Neural cell (in vitro differentiated cells): ENCODE measurements around the gene ATE1. TPM values are rescaled to one million over a fixed set of nuclear protein-coding genes. Genes with fewer than 3 reads are reported as not detected.

Experiments used
- H2AFZ ChIP-seq: fragments of 200-600, 300-800 bp; sonication (generic), shearing (Covaris generic); 2 replicates; pipeline ENCODE4 v1.6.0; 2014; ENCODE audit warnings: low read depth, mild to moderate bottlenecking, antibody characterized with exemption, low read length, moderate library complexity
- H3F3A ChIP-seq: fragments of 200-600 bp; shearing (Covaris generic); 2 replicates; pipeline ENCODE4 v1.6.1; 2016; ENCODE audit warnings: mild to moderate bottlenecking, moderate library complexity, mixed read lengths, antibody characterized with exemption, low read length; ENCODE audit not compliant: insufficient read depth, poor library complexity, severe bottlenecking
- H3K27ac ChIP-seq: fragments of 200-600, 300-800 bp; sonication (generic), shearing (Covaris generic); 2 replicates; pipeline ENCODE4 v1.5.1; 2014; ENCODE audit warnings: mild to moderate bottlenecking, low read length, moderate library complexity
- H3K27me3 ChIP-seq: fragments of 300-800, 200-600 bp; sonication (generic), shearing (Covaris generic); 2 replicates; pipeline ENCODE4 v1.6.0; 2014; ENCODE audit warnings: mild to moderate bottlenecking, low read depth, low read length, moderate library complexity; ENCODE audit not compliant: insufficient read depth
- H3K36me3 ChIP-seq: fragments of 300-800, 200-600 bp; sonication (generic), shearing (Covaris generic); 2 replicates; pipeline ENCODE4 v1.5.1; 2014; ENCODE audit warnings: mild to moderate bottlenecking, antibody characterized with exemption, low read length, moderate library complexity; ENCODE audit not compliant: insufficient read depth
- H3K4me2 ChIP-seq: fragments of 300-800, 200-600 bp; sonication (generic), shearing (Covaris generic); 2 replicates; pipeline ENCODE4 v1.6.0; 2014; ENCODE audit warnings: mild to moderate bottlenecking, low read length
- H3K4me3 ChIP-seq: fragments of 300-800, 200-600 bp; sonication (generic), shearing (Covaris generic); 2 replicates; pipeline ENCODE4 v1.5.1; 2014; ENCODE audit warnings: mild to moderate bottlenecking, low read length, moderate library complexity
- H3K79me2 ChIP-seq: fragments of 200-600 bp; shearing (Covaris generic); replicated peaks from 2 replicates; pipeline ENCODE4 v1.6.0; 2014; ENCODE audit warnings: mild to moderate bottlenecking, low read length, moderate library complexity; ENCODE audit not compliant: insufficient read depth
- H3K9ac ChIP-seq: fragments of 300-800, 200-600 bp; sonication (generic), shearing (Covaris generic); 2 replicates; pipeline ENCODE4 v1.6.1; 2016; ENCODE audit warnings: mild to moderate bottlenecking, low read length, mixed read lengths
- H3K9me2 ChIP-seq: fragments of 200-600 bp; shearing (Covaris generic); 2 replicates; pipeline ENCODE4 v1.6.1; 2016; ENCODE audit warnings: mild to moderate bottlenecking, low read length, mixed read lengths; ENCODE audit not compliant: insufficient read depth
- H3K9me3 ChIP-seq: fragments of 200-600, 300-800 bp; sonication (generic), shearing (Covaris generic); 2 replicates; pipeline ENCODE4 v1.6.1; 2016; ENCODE audit warnings: mild to moderate bottlenecking, mixed run types, low read length, moderate library complexity, mixed read lengths
- H4K20me1 ChIP-seq: fragments of 200-600 bp; shearing (Covaris generic); 2 replicates; pipeline ENCODE4 v1.6.1; 2016; ENCODE audit warnings: mild to moderate bottlenecking, mixed run types; ENCODE audit not compliant: insufficient read depth
- EP300 ChIP-seq: fragments of 450-650 bp; conservative IDR thresholded peaks from 2 replicates; pipeline ENCODE4 v1.6.1; 2014; ENCODE audit warnings: antibody characterized with exemption, mild to moderate bottlenecking, moderate library complexity; ENCODE audit not compliant: poor library complexity, severe bottlenecking
- EZH2 ChIP-seq: fragments of 200-600, 300-800 bp; shearing (Covaris generic), sonication (generic); IDR thresholded peaks from 2 replicates; pipeline ENCODE4 v1.6.1; 2014; ENCODE audit warnings: antibody characterized with exemption, low read length, borderline replicate concordance, mild to moderate bottlenecking; ENCODE audit not compliant: insufficient read depth, poor library complexity, severe bottlenecking
- MXI1 ChIP-seq: fragments of 450-650 bp; conservative IDR thresholded peaks from 2 replicates; pipeline ENCODE4 v1.6.1; 2014; ENCODE audit warnings: antibody characterized with exemption, mild to moderate bottlenecking; ENCODE audit not compliant: poor library complexity, severe bottlenecking
- POLR2AphosphoS5 ChIP-seq: IDR thresholded peaks from 2 replicates; pipeline ENCODE4 v1.6.1; 2012
- RAD21 ChIP-seq: fragments of 450-650 bp; conservative IDR thresholded peaks from 2 replicates; pipeline ENCODE4 v1.6.1; 2014; ENCODE audit warnings: antibody characterized with exemption, mild to moderate bottlenecking, moderate library complexity
- REST ChIP-seq: IDR thresholded peaks from 2 replicates; pipeline ENCODE4 v1.6.1; 2012; ENCODE audit warnings: borderline replicate concordance
- SMC3 ChIP-seq: fragments of 450-650 bp; conservative IDR thresholded peaks from 2 replicates; pipeline ENCODE4 v1.6.1; 2014; ENCODE audit warnings: antibody characterized with exemption, mild to moderate bottlenecking, moderate library complexity; ENCODE audit not compliant: poor library complexity
- TAF1 ChIP-seq: IDR thresholded peaks from 2 replicates; pipeline ENCODE4 v1.6.1; 2012; ENCODE audit warnings: low read depth
- polyA plus RNA-seq: library from polyadenylated mRNA; depleted of rRNA; stranded (reverse); fragments of >200 nt; gene quantifications from 2 replicates; pipeline ENCODE4 v1.2.3, GENCODE V29; 2014
- TF ChIP-seq, protein P1 (sequence below): fragments of 450-650 bp; IDR thresholded peaks from 2 replicates; pipeline ENCODE4 v1.5.1; 2014; ENCODE audit warnings: antibody characterized with exemption, mild to moderate bottlenecking, moderate library complexity; ENCODE audit not compliant: poor library complexity, severe bottlenecking

The ATE1 gene
- polyA plus RNA-seq, 1 donor from 2014 or later = 23.7 TPM

GRCh38 chr10:121781101-121781500 is 146.7 kb downstream of the ATE1 start:
- Histone ChIP-seq H2AFZ (no peak overlapping the region), H3F3A (no peaks in the 10 kb centered on the region), H4K20me1 (no peaks in the 10 kb centered on the region), H3K27ac (no peak overlapping the region), H3K9me3 (no peaks in the 10 kb centered on the region), H3K27me3 (no peaks in the 10 kb centered on the region), H3K36me3 (no peaks in the 10 kb centered on the region), H3K9ac (no peak overlapping the region), H3K4me3 (no peak overlapping the region), H3K9me2 (no peaks in the 10 kb centered on the region), H3K79me2 (no peaks in the 10 kb centered on the region), H3K4me2 (no peak overlapping the region)
- TF ChIP-seq TAF1 = no peak
- TF ChIP-seq EP300 = no peak
- no peak for TF ChIP-seq REST
- TF ChIP-seq MXI1 = no peak
- TF ChIP-seq SMC3 = no peak
- TF ChIP-seq, protein P1, sequence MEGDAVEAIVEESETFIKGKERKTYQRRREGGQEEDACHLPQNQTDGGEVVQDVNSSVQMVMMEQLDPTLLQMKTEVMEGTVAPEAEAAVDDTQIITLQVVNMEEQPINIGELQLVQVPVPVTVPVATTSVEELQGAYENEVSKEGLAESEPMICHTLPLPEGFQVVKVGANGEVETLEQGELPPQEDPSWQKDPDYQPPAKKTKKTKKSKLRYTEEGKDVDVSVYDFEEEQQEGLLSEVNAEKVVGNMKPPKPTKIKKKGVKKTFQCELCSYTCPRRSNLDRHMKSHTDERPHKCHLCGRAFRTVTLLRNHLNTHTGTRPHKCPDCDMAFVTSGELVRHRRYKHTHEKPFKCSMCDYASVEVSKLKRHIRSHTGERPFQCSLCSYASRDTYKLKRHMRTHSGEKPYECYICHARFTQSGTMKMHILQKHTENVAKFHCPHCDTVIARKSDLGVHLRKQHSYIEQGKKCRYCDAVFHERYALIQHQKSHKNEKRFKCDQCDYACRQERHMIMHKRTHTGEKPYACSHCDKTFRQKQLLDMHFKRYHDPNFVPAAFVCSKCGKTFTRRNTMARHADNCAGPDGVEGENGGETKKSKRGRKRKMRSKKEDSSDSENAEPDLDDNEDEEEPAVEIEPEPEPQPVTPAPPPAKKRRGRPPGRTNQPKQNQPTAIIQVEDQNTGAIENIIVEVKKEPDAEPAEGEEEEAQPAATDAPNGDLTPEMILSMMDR = no peak
- no peak for TF ChIP-seq EZH2
- TF ChIP-seq POLR2AphosphoS5 = no peak
- TF ChIP-seq RAD21 = no peak

- no peak overlapping the region for H3K9ac ChIP-seq
- no peaks in the 10 kb centered on the region for H3K79me2 ChIP-seq
- H3K36me3 ChIP-seq = no peaks in the 10 kb centered on the region
- no peaks in the 10 kb centered on the region for H3K9me2 ChIP-seq
- H3K4me2 ChIP-seq = no peak overlapping the region
- H3K4me3 ChIP-seq = no peak overlapping the region
- H3K27me3 ChIP-seq = no peaks in the 10 kb centered on the region
- no peaks in the 10 kb centered on the region for H3F3A ChIP-seq
- TF ChIP-seq EP300 (no peak), TAF1 (no peak), RAD21 (no peak), POLR2AphosphoS5 (no peak), SMC3 (no peak), REST (no peak), MXI1 (no peak), EZH2 (no peak)
- TF ChIP-seq, protein P1 = no peak
- H4K20me1 ChIP-seq = no peaks in the 10 kb centered on the region
- H3K9me3 ChIP-seq = no peaks in the 10 kb centered on the region
- no peak overlapping the region for H3K27ac ChIP-seq
- H2AFZ ChIP-seq = no peak overlapping the region
Measured at GRCh38 chr10:121774813-121775212, 153.0 kb downstream of the ATE1 start.
